ENCODE data around the gene ADK. TPM values are rescaled to one million over a fixed set of nuclear protein-coding genes. Genes with fewer than 3 reads are reported as not detected.

The ADK gene
- total and polyA plus RNA-seq, 10 donors, result 11.1 to 40.5 (median 32.1) TPM

DNA sequence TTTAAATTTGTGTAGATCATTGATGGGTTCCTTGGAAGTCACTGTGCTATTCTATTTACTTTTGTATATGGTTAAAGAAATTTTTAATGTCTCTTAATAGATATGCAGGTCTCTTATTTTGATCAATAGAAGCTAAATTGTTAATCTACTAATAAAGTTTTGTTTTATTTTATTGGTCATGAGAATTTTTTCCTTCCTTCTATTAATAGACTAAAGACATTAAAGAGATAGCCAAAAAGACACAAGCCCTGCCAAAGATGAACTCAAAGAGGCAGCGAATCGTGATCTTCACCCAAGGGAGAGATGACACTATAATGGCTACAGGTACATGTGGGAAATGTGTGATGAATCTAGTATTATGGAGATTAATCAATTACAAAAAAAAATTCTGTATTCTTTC is 449.1 kb downstream of the ADK start:
- DNase-seq, result no peak
- 93 to 99% (median 97%) methylated on average over 2 of the region's 2 CpGs for WGBS, 5 donors
- intact Hi-C loops (cut with DNase I; ENCODE audit: low total_unique reads), result no loop called here
- Histone ChIP-seq H3K4me3 (no peak overlapping the region), H3K4me1 (peaks cover 0 to 9% (median 1%) of the 10 kb centered on the region in 6 donors), H3K27ac (no peak overlapping the region), H3K36me3 (peaks cover 0 to 34% (median 3%) of the 10 kb centered on the region in 6 donors), H3K9me3 (peaks cover 0 to 10% (median 0%) of the 10 kb centered on the region in 8 donors), H3K27me3 (replicated peaks in 1 of 7) (no peaks in the 10 kb centered on the region)
- no peak for TF ChIP-seq POLR2A (IDR thresholded peaks at IDR 0.05)
- no peak for TF ChIP-seq POLR2AphosphoS5 (IDR thresholded peaks at IDR 0.05)
- no peak for TF ChIP-seq CTCF (IDR thresholded peaks at IDR 0.05 in 8 of 11, conservative IDR thresholded peaks at IDR 0.05 in 3 of 11)

GRCh38 chr10:74602576-74602975 is 451.6 kb downstream of the ADK start:
- no peak for DNase-seq
- no peak overlapping the region for H3K4me3 ChIP-seq
- peaks cover 0 to 34% (median 3%) of the 10 kb centered on the region in 6 donors for H3K36me3 ChIP-seq
- TF ChIP-seq POLR2A (IDR thresholded peaks at IDR 0.05) (no peak), POLR2AphosphoS5 (IDR thresholded peaks at IDR 0.05) (no peak), CTCF (IDR thresholded peaks at IDR 0.05 in 8 of 11, conservative IDR thresholded peaks at IDR 0.05 in 3 of 11) (no peak)
- no peak overlapping the region for H3K27ac ChIP-seq
- H3K27me3 ChIP-seq (replicated peaks in 1 of 7), result no peaks in the 10 kb centered on the region
- intact Hi-C loops (cut with DNase I; ENCODE audit: low total_unique reads), result no loop called here
- H3K4me1 ChIP-seq, result peaks cover 0 to 9% (median 1%) of the 10 kb centered on the region in 6 donors
- peaks cover 0 to 10% (median 0%) of the 10 kb centered on the region in 8 donors for H3K9me3 ChIP-seq
- 92 to 96% (median 93%) methylated on average over 2 of the region's 2 CpGs for WGBS, 5 donors

DNA sequence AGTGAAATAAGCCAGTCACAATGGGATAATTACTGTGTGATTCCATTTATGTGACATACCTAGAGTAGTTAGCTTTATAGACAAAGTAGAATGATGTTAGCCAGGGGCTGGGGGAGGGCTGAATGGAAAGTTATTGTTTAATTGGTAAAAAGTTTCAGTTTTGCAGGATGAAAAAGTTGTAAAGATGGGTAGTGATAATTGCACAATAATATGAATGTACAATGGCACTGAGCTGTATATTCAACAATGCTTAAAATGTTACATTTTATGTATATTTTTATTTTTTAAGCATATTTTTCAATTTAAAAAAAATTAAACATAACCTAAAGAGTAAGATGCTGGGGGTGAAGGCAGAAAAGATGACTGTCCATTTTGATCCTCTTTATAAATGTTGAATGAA is 459.3 kb downstream of the ADK start:
- peaks cover 0 to 19% (median 0%) of the 10 kb centered on the region in 6 donors for H3K36me3 ChIP-seq
- no peak for DNase-seq
- no peaks in the 10 kb centered on the region for H3K4me1 ChIP-seq
- no peak for TF ChIP-seq POLR2AphosphoS5 (IDR thresholded peaks at IDR 0.05)
- TF ChIP-seq POLR2A (IDR thresholded peaks at IDR 0.05), result no peak
- no peak for TF ChIP-seq CTCF (IDR thresholded peaks at IDR 0.05 in 8 of 11, conservative IDR thresholded peaks at IDR 0.05 in 3 of 11)
- no peaks in the 10 kb centered on the region for H3K27me3 ChIP-seq (replicated peaks in 1 of 7)
- H3K27ac ChIP-seq, result no peak overlapping the region
- intact Hi-C loops (cut with DNase I; ENCODE audit: low total_unique reads), result no loop called here
- H3K4me3 ChIP-seq, result no peak overlapping the region
- H3K9me3 ChIP-seq, result no peaks in the 10 kb centered on the region

DNA sequence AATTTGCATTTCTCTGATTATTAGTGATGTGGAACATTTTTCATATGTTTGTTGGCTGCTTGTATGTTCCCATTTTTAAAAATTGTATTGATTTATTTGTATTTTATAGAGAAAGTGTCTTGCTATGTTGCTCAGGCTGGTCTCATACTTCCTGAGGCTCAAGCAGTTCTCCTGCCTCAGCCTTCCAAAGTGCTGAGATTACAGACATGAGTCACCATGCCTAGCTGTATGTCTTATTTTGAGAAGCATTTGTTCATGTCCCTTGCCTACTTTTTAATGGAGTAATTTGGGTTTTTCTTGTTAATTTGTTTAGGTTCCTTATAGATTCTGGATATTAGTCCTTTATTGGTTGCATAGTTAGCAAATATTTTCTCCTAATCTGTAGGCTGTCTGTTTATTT is 461.2 kb downstream of the ADK start:
- Histone ChIP-seq H3K36me3 (peaks cover 0 to 19% (median 0%) of the 10 kb centered on the region in 6 donors), H3K4me1 (no peaks in the 10 kb centered on the region), H3K27me3 (replicated peaks in 1 of 7) (no peaks in the 10 kb centered on the region), H3K4me3 (no peak overlapping the region), H3K27ac (no peak overlapping the region), H3K9me3 (no peaks in the 10 kb centered on the region)
- no peak for DNase-seq
- TF ChIP-seq CTCF (IDR thresholded peaks at IDR 0.05 in 8 of 11, conservative IDR thresholded peaks at IDR 0.05 in 3 of 11) (no peak), POLR2A (IDR thresholded peaks at IDR 0.05) (no peak), POLR2AphosphoS5 (IDR thresholded peaks at IDR 0.05) (no peak)
- intact Hi-C loops (cut with DNase I; ENCODE audit: low total_unique reads), result no loop called here
